Endothelial cell of umbilical vein (primary cell): ENCODE results near the gene CCNB1IP1. TPM values are rescaled to one million over a fixed set of nuclear protein-coding genes. Genes with fewer than 3 reads are reported as not detected.
"Not testable (repeated sequence)": the region's sequence is repeated elsewhere in the genome, so short reads cannot be mapped to it uniquely, and the experiment has no call there.

ENCODE experiments used
- BruUV-seq: library from RNA; stranded (reverse); fragments of 400-500 nt; replicated peaks from 2 replicates; lab custom pipeline; 2021; lab: Mats Ljungman, UMichigan
- CTCF ChIA-PET: fragments of 300-600, 350-600 bp; sonication (Branson Sonifier 250); formaldehyde crosslinking; loops from one replicate; lab custom pipeline; 2021; ENCODE audit warnings: antibody characterized with exemption, inconsistent platforms; lab: Charles Lee
- POLR2A ChIA-PET: fragments of 300-600, 350-600 bp; sonication (Branson Sonifier 250); formaldehyde crosslinking; loops from one replicate; lab custom pipeline; 2021; ENCODE audit warnings: antibody characterized with exemption, inconsistent platforms; lab: Charles Lee
- DNase-seq: peaks from one replicate; pipeline ENCODE4 v3.0.0-alpha.2; 2011; ENCODE audit warnings: low read depth, low spot score
- FAIRE-seq: peaks from 2 replicates; lab custom pipeline; 2011; peaks lifted over from hg19 to GRCh38; lab: Jason Lieb, UNC
- H2AFZ ChIP-seq: 2 replicates; pipeline ENCODE4 v1.6.0; 2012; ENCODE audit warnings: low read depth, low read length, control low read depth, inconsistent platforms
- H3K27ac ChIP-seq: 2 replicates; pipeline ENCODE4 v1.5.1; 2011; ENCODE audit warnings: low read depth, mild to moderate bottlenecking, control low read depth, low read length, moderate library complexity; ENCODE audit not compliant: insufficient read depth
- H3K27me3 ChIP-seq, 2 experiments: 2 replicates each; pipeline versions ENCODE4 v1.6.0 to v1.6.1; 2011; ENCODE audit warnings: low read length in 2 of 2, mixed read lengths in 1 of 2; ENCODE audit not compliant: control insufficient read depth in 2 of 2, insufficient read depth in 2 of 2
- H3K36me3 ChIP-seq, 2 experiments: 2 replicates in 1 of 2; 3 replicates in 1 of 2; pipeline ENCODE4 v1.5.1; 2011; ENCODE audit warnings: low read length in 2 of 2, mild to moderate bottlenecking in 1 of 2, moderate library complexity in 1 of 2; ENCODE audit not compliant: control insufficient read depth in 2 of 2, insufficient read depth in 2 of 2; ENCODE audit errors: extremely low read depth in 1 of 2
- H3K4me1 ChIP-seq: 3 replicates; pipeline ENCODE4 v1.5.1; 2011; ENCODE audit warnings: mild to moderate bottlenecking, low read length; ENCODE audit not compliant: control insufficient read depth, insufficient read depth; ENCODE audit errors: extremely low read depth
- H3K4me2 ChIP-seq: 2 replicates; pipeline ENCODE4 v1.6.1; 2011; ENCODE audit warnings: low read length, control low read depth, mixed read lengths; ENCODE audit not compliant: insufficient read depth
- H3K4me3 ChIP-seq, 3 experiments: fragments of 200-600 bp in 1 of 3; sonication (generic), shearing (Covaris generic) in 1 of 3; replicated peaks in 1 of 3; 2 replicates each; pipeline ENCODE4 v1.5.1; 2011 to 2016; ENCODE audit warnings: control low read depth in 3 of 3, low read length in 3 of 3, mild to moderate bottlenecking in 2 of 3, inconsistent platforms in 1 of 3, low read depth in 1 of 3, moderate library complexity in 1 of 3; ENCODE audit not compliant: insufficient read depth in 1 of 3
- H3K79me2 ChIP-seq: 2 replicates; pipeline ENCODE4 v1.6.0; 2012; ENCODE audit warnings: low read length, inconsistent platforms; ENCODE audit not compliant: control insufficient read depth, insufficient read depth
- H3K9ac ChIP-seq: replicated peaks from 2 replicates; pipeline ENCODE3; 2011; ENCODE audit warnings: low read length, control low read depth; ENCODE audit not compliant: insufficient read depth; ENCODE audit errors: extremely low read depth
- H3K9me1 ChIP-seq: replicated peaks from 3 replicates; pipeline ENCODE4 v1.6.0; 2011; ENCODE audit warnings: mild to moderate bottlenecking, low read length; ENCODE audit not compliant: control insufficient read depth, insufficient read depth; ENCODE audit errors: extremely low read depth
- H3K9me3 ChIP-seq: replicated peaks from 2 replicates; pipeline ENCODE4 v1.5.1; 2012; ENCODE audit warnings: low read length, inconsistent platforms; ENCODE audit not compliant: control insufficient read depth, insufficient read depth
- H4K20me1 ChIP-seq: replicated peaks from 2 replicates; pipeline ENCODE3; 2011; ENCODE audit warnings: mild to moderate bottlenecking, low read length; ENCODE audit not compliant: control insufficient read depth, insufficient read depth; ENCODE audit errors: extremely low read depth
- CTCF ChIP-seq, 2 donors: IDR thresholded peaks; 1 replicate in 1 of 2; 2 replicates in 1 of 2; pipeline ENCODE4 v1.5.1; 2011; ENCODE audit warnings: low read length in 2 of 2, mild to moderate bottlenecking in 2 of 2, moderate library complexity in 2 of 2, control low read depth in 1 of 2, inconsistent platforms in 1 of 2, low read depth in 1 of 2; ENCODE audit not compliant: insufficient read depth in 1 of 2; ENCODE audit errors: extremely low read depth in 1 of 2
- EZH2 ChIP-seq: IDR thresholded peaks from 2 replicates; pipeline ENCODE4 v1.6.1; 2012; ENCODE audit warnings: borderline replicate concordance, low read depth, mild to moderate bottlenecking, moderate library complexity, low read length, inconsistent platforms; ENCODE audit not compliant: severe bottlenecking
- FOS ChIP-seq: IDR thresholded peaks from 2 replicates; pipeline ENCODE4 v1.6.1; 2011; ENCODE audit warnings: mild to moderate bottlenecking, low read length, moderate library complexity, borderline replicate concordance; ENCODE audit not compliant: insufficient read depth
- GATA2 ChIP-seq: IDR thresholded peaks from 2 replicates; pipeline ENCODE4 v1.7.0; 2011; ENCODE audit warnings: low read depth, mild to moderate bottlenecking, moderate library complexity, mixed read lengths, low read length; ENCODE audit not compliant: insufficient read length, insufficient read depth
- JUN ChIP-seq: IDR thresholded peaks from 2 replicates; pipeline ENCODE4 v1.6.1; 2011; ENCODE audit warnings: borderline replicate concordance, low read depth; ENCODE audit not compliant: insufficient read length, insufficient read depth
- MAX ChIP-seq: IDR thresholded peaks from 2 replicates; pipeline ENCODE4 v1.6.1; 2011; ENCODE audit not compliant: insufficient read depth, insufficient read length
- MYC ChIP-seq: IDR thresholded peaks from one replicate; pipeline ENCODE4 v1.6.1; 2011; ENCODE audit warnings: mild to moderate bottlenecking, low read depth, low read length
- POLR2A ChIP-seq: IDR thresholded peaks from 2 replicates; pipeline ENCODE4 v1.6.1; 2012; ENCODE audit warnings: low read depth, mild to moderate bottlenecking, control low read depth, low read length
- POLR2AphosphoS5 ChIP-seq: IDR thresholded peaks from 2 replicates; pipeline ENCODE4 v1.6.1; 2012; ENCODE audit warnings: low read depth, mild to moderate bottlenecking, control low read depth, low read length, moderate library complexity; ENCODE audit not compliant: insufficient read depth
- dilution Hi-C: fragments of 300-500 bp; cut with MboI; formaldehyde crosslinking; loops from one replicate; pipeline ENCODE4 v1.15.0; 2019; ENCODE audit warnings: low sequenced_read_pairs; ENCODE audit not compliant: extremely low pct_ligation_motif_present
- intact Hi-C: fragments of 100-400 bp; cut with micrococcal nuclease; formaldehyde crosslinking; loops from one replicate; pipeline ENCODE4 v1.10.0; 2022
- polyA plus RNA-seq, 4 experiments: library from polyadenylated mRNA; depleted of rRNA in 3 of 4; stranded (reverse) in 3 of 4; unstranded in 1 of 4; fragments of >200 nt; gene quantifications; 2 replicates each; pipeline versions ENCODE4 v1.2.1 to v1.2.3, GENCODE V29; 2011 to 2012; ENCODE audit warnings: missing spikeins in 1 of 4
- total RNA-seq: library from RNA; stranded (reverse); gene quantifications from 2 replicates; pipeline ENCODE4 v1.2.3, GENCODE V29; 2021

The CCNB1IP1 gene
- total and polyA plus RNA-seq, 2 donors (not counting 3 experiments of a cell fraction or from before 2014, with no cell fraction given) = 32.7 to 35.5 TPM

- ChIA-PET POLR2A (no interaction called here), CTCF (interaction anchor here (1.0 kb wide), 1 partner anchor 12 kb away, joined by 3 read pairs; the partner anchor contains the start of gene TTC5)
- Histone ChIP-seq H3K36me3 (peaks cover 18 to 21% of the 10 kb centered on the region in 2 experiments), H3K9ac (no peak overlapping the region), H3K27ac (no peak overlapping the region), H4K20me1 (no peaks in the 10 kb centered on the region), H3K9me3 (no peaks in the 10 kb centered on the region), H3K4me2 (no peak overlapping the region), H3K27me3 (no peaks in the 10 kb centered on the region), H2AFZ (no peak overlapping the region), H3K9me1 (no peaks in the 10 kb centered on the region), H3K4me1 (no peaks in the 10 kb centered on the region), H3K79me2 (no peaks in the 10 kb centered on the region), H3K4me3 (no peak overlapping the region)
- DNase-seq (no peak), FAIRE-seq (no peak)
- intact Hi-C loops = no loop called here
- dilution Hi-C loops = no loop called here
- BruUV-seq = no TSS peak
- TF ChIP-seq CTCF (IDR thresholded peaks at IDR 0.05; ENCODE audit: extremely low read depth in 1 of 2, insufficient read depth in 1 of 2, low read depth in 1 of 2, low read length in 2 of 2) = no peak
- TF ChIP-seq JUN = no peak
- no peak for TF ChIP-seq POLR2A
- TF ChIP-seq FOS = no peak
- TF ChIP-seq MYC = no peak
- no peak for TF ChIP-seq GATA2
- no peak for TF ChIP-seq POLR2AphosphoS5
- TF ChIP-seq EZH2 = no peak
- TF ChIP-seq MAX = no peak
Measured at GRCh38 chr14:20294636-20295035, 38.4 kb downstream of the CCNB1IP1 start.

GRCh38 chr14:20281998-20282397, 51.1 kb downstream of the CCNB1IP1 start:
- DNase-seq, intact Hi-C loops, H3K9me3 ChIP-seq, BruUV-seq, H2AFZ ChIP-seq, CTCF ChIA-PET, dilution Hi-C loops, H3K9me1 ChIP-seq, H3K9ac ChIP-seq, H3K4me1 ChIP-seq, FAIRE-seq, POLR2A ChIA-PET, H3K79me2 ChIP-seq, H3K4me3 ChIP-seq, H3K4me2 ChIP-seq, H3K27ac ChIP-seq, H4K20me1 ChIP-seq, H3K36me3 ChIP-seq, H3K27me3 ChIP-seq: not testable (repeated sequence)

- H3K9ac ChIP-seq, CTCF ChIA-PET, BruUV-seq, dilution Hi-C loops, H3K9me1 ChIP-seq, H3K36me3 ChIP-seq, H3K27me3 ChIP-seq, H3K4me3 ChIP-seq, H3K27ac ChIP-seq, H2AFZ ChIP-seq, H3K4me1 ChIP-seq, POLR2A ChIA-PET, FAIRE-seq, H3K9me3 ChIP-seq, H4K20me1 ChIP-seq, H3K4me2 ChIP-seq, intact Hi-C loops, H3K79me2 ChIP-seq, DNase-seq: not testable (repeated sequence)
Measured at GRCh38 chr14:20280265-20280664, 52.8 kb downstream of the CCNB1IP1 start.
